Adrenal gland (tissue), 5 donors: ENCODE results near the gene MAPK10.

Experiments
- POLR2A ChIP-seq, 2 donors: fragments of 450-650 bp; IDR thresholded peaks; one replicate each; pipeline ENCODE4 v1.6.1; 2017; ENCODE audit warnings: antibody characterized with exemption in 2 of 2, mild to moderate bottlenecking in 2 of 2, moderate library complexity in 1 of 2
- TF ChIP-seq, protein P1 (sequence below), 6 experiments: fragments of 450-650 bp in 4 of 6; fragments of 200-600 bp in 2 of 6; sonication (generic) in 1 of 6; IDR thresholded peaks; 1 replicate in 5 of 6; 2 replicates in 1 of 6; pipeline versions ENCODE4 v1.5.1 to v1.8.0; 2016 to 2021; ENCODE audit warnings: antibody characterized with exemption in 6 of 6, mild to moderate bottlenecking in 2 of 6, moderate library complexity in 1 of 6
- donor health status: DM: no; HTN: no; CAD: no.

DNA sequence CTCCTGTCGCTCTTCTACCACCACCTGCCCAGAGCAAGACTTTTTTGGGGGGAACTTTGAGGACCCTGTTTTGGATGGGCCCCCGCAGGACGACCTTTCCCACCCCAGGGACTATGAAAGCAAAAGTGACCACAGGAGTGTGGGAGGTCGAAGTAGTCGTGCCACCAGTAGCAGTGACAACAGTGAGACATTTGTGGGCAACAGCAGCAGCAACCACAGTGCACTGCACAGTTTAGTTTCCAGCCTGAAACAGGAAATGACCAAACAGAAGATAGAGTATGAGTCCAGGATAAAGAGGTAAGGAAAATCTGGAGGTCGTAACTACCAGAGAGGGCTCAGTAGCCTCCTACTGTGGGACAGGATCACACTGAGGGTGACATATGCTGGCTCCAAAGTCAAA lies 364.5 kb downstream of the MAPK10 start:
- no peak for TF ChIP-seq POLR2A (IDR thresholded peaks at IDR 0.05)
- TF ChIP-seq, protein P1, sequence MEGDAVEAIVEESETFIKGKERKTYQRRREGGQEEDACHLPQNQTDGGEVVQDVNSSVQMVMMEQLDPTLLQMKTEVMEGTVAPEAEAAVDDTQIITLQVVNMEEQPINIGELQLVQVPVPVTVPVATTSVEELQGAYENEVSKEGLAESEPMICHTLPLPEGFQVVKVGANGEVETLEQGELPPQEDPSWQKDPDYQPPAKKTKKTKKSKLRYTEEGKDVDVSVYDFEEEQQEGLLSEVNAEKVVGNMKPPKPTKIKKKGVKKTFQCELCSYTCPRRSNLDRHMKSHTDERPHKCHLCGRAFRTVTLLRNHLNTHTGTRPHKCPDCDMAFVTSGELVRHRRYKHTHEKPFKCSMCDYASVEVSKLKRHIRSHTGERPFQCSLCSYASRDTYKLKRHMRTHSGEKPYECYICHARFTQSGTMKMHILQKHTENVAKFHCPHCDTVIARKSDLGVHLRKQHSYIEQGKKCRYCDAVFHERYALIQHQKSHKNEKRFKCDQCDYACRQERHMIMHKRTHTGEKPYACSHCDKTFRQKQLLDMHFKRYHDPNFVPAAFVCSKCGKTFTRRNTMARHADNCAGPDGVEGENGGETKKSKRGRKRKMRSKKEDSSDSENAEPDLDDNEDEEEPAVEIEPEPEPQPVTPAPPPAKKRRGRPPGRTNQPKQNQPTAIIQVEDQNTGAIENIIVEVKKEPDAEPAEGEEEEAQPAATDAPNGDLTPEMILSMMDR (IDR thresholded peaks at IDR 0.05), result no peak
